GM19467 (cell line): ENCODE results near the gene TBC1D10A.
"Not testable (repeated sequence)": the region's sequence is repeated elsewhere in the genome, so short reads cannot be mapped to it uniquely, and the experiment has no call there.

Experiments
- ATAC-seq: cut with Tn5 transposase; IDR thresholded peaks from one replicate; pipeline ENCODE4 v1.9.1; 2021; ENCODE audit warnings: mild to moderate bottlenecking, moderate library complexity; ENCODE audit not compliant: unreplicated experiment

Gene TBC1D10A

GRCh38 chr22:30348404-30348803 is 21.7 kb upstream of the TBC1D10A start:
- no peak for ATAC-seq

- ATAC-seq: no peak
Measured at GRCh38 chr22:30347255-30347892, 20.6 kb upstream of the TBC1D10A start.

- ATAC-seq: no peak
Measured at GRCh38 chr22:30344447-30345200, 17.9 kb upstream of the TBC1D10A start.

GRCh38 chr22:30340911-30341685 is 14.4 kb upstream of the TBC1D10A start:
- ATAC-seq: no peak

- no peak for ATAC-seq
Measured at GRCh38 chr22:30338802-30339201, 12.1 kb upstream of the TBC1D10A start.

GRCh38 chr22:30338341-30338740 is 11.6 kb upstream of the TBC1D10A start:
- ATAC-seq: not testable (repeated sequence)

GRCh38 chr22:30337461-30337778 is 10.7 kb upstream of the TBC1D10A start:
- no peak for ATAC-seq

- no peak for ATAC-seq
Measured at GRCh38 chr22:30336752-30337460, 10.2 kb upstream of the TBC1D10A start.

- ATAC-seq: no peak
Measured at GRCh38 chr22:30335236-30335635, 8.5 kb upstream of the TBC1D10A start.

GRCh38 chr22:30334646-30335045 is 7.9 kb upstream of the TBC1D10A start:
- ATAC-seq: no peak

GRCh38 chr22:30333707-30334087 is 7.0 kb upstream of the TBC1D10A start:
- ATAC-seq: no peak

- ATAC-seq: no peak
Measured at GRCh38 chr22:30332994-30333706, 6.4 kb upstream of the TBC1D10A start.

- no peak for ATAC-seq
Measured at GRCh38 chr22:30332551-30332950, 5.8 kb upstream of the TBC1D10A start.

- no peak for ATAC-seq
Measured at GRCh38 chr22:30328466-30329049, 1.8 kb upstream of the TBC1D10A start.

- ATAC-seq: no peak
Measured at GRCh38 chr22:30327864-30328345, 1.2 kb upstream of the TBC1D10A start.

- no peak for ATAC-seq
Measured at GRCh38 chr22:30326255-30326705, 461 bp downstream of the TBC1D10A start.

- ATAC-seq: no peak
Measured at GRCh38 chr22:30325724-30326254, 952 bp downstream of the TBC1D10A start.

- no peak for ATAC-seq
Measured at GRCh38 chr22:30325065-30325720, 1.5 kb downstream of the TBC1D10A start.

- ATAC-seq: no peak
Measured at GRCh38 chr22:30324014-30324730, 2.6 kb downstream of the TBC1D10A start.
